Breast epithelium (tissue), 4 donors: ENCODE data around the gene SOCS4. TPM values are rescaled to one million over a fixed set of nuclear protein-coding genes. Genes with fewer than 3 reads are reported as not detected.

Experiments
- DNase-seq, 2 donors: peaks; one replicate each; pipeline ENCODE4 v3.0.0-alpha.2; 2019; ENCODE audit warnings: low spot score in 2 of 2
- H3K27ac ChIP-seq, 2 donors: fragments of 200-600 bp; sonication (generic) in 1 of 2; one replicate each; pipeline ENCODE4 v1.5.1; 2016 to 2019; ENCODE audit warnings: mild to moderate bottlenecking in 1 of 2
- H3K27me3 ChIP-seq, 2 donors: fragments of 200-600 bp; sonication (generic) in 1 of 2; one replicate each; pipeline versions ENCODE4 v1.5.1 to v1.6.0; 2017 to 2019; ENCODE audit warnings: control low read depth in 1 of 2, mild to moderate bottlenecking in 1 of 2
- H3K36me3 ChIP-seq: fragments of 200-600 bp; one replicate; pipeline ENCODE4 v1.5.1; 2019
- H3K4me1 ChIP-seq, 2 donors: fragments of 200-600 bp; sonication (generic); one replicate each; pipeline ENCODE4 v1.5.1; 2016 to 2019; ENCODE audit warnings: control low read depth in 1 of 2
- H3K4me3 ChIP-seq, 3 donors: fragments of 200-600 bp; sonication (generic); 1 replicate in 2 of 3; 2 replicates in 1 of 3; pipeline ENCODE4 v1.5.1; 2016 to 2019; ENCODE audit warnings: mild to moderate bottlenecking in 3 of 3, moderate library complexity in 2 of 3
- H3K9me3 ChIP-seq, 2 donors: fragments of 200-600 bp; sonication (generic) in 1 of 2; one replicate each; pipeline ENCODE4 v1.5.1; 2016 to 2019; ENCODE audit warnings: control low read depth in 1 of 2
- POLR2A ChIP-seq: fragments of 450-650 bp; IDR thresholded peaks from one replicate; pipeline ENCODE4 v1.6.1; 2016; ENCODE audit warnings: antibody characterized with exemption, mild to moderate bottlenecking, moderate library complexity
- POLR2AphosphoS5 ChIP-seq, 3 donors: sonication (generic); formaldehyde crosslinking; IDR thresholded peaks; one replicate each; pipeline ENCODE4 v1.6.1; 2017; ENCODE audit warnings: antibody characterized with exemption in 3 of 3
- intact Hi-C: fragments of 100-400 bp; cut with DNase I; formaldehyde crosslinking; loops from one replicate; pipeline ENCODE4 v1.15.1; 2023; ENCODE audit warnings: low total_unique reads
- total RNA-seq, 3 donors: library from RNA; depleted of rRNA; stranded (reverse); fragments of >200 nt; gene quantifications; one replicate each; pipeline ENCODE4 v1.1.0, GENCODE V29; 2016
- TF ChIP-seq, protein P1 (sequence below), 3 donors: fragments of 450-650 bp; IDR thresholded peaks; one replicate each; pipeline ENCODE4 v1.5.1; 2016 to 2017; ENCODE audit warnings: antibody characterized with exemption in 3 of 3, mild to moderate bottlenecking in 3 of 3, moderate library complexity in 3 of 3

Gene SOCS4
- total RNA-seq, 3 donors from 2014 or later: 16.0 to 23.3 (median 16.3) TPM

DNA sequence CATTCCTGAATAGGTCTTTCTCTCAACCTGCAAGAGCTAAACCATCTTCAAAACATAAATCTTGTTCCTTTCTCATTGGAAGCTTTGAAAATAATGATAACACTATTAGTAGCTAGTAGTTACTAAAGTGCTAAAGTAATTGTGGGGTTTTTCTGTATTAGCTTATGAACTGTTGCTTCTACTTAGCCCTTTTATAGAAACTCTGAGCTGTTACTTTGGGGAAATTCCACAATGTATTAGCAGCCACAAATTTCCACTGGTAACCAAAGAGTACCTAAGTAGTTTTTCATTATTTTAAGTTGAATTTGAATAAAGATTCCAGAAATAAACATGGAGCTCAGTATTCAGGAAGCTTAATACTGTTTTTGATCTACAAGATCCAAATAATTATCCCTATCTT is 18.1 kb downstream of the SOCS4 start:
- intact Hi-C loops: no loop called here
- DNase-seq: no peak
- H3K36me3 ChIP-seq: no peaks in the 10 kb centered on the region
- no peaks in the 10 kb centered on the region for H3K27me3 ChIP-seq
- no peak overlapping the region for H3K4me3 ChIP-seq
- no peak overlapping the region for H3K27ac ChIP-seq
- TF ChIP-seq POLR2A: no peak
- TF ChIP-seq, protein P1, sequence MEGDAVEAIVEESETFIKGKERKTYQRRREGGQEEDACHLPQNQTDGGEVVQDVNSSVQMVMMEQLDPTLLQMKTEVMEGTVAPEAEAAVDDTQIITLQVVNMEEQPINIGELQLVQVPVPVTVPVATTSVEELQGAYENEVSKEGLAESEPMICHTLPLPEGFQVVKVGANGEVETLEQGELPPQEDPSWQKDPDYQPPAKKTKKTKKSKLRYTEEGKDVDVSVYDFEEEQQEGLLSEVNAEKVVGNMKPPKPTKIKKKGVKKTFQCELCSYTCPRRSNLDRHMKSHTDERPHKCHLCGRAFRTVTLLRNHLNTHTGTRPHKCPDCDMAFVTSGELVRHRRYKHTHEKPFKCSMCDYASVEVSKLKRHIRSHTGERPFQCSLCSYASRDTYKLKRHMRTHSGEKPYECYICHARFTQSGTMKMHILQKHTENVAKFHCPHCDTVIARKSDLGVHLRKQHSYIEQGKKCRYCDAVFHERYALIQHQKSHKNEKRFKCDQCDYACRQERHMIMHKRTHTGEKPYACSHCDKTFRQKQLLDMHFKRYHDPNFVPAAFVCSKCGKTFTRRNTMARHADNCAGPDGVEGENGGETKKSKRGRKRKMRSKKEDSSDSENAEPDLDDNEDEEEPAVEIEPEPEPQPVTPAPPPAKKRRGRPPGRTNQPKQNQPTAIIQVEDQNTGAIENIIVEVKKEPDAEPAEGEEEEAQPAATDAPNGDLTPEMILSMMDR (IDR thresholded peaks at IDR 0.05): no peak
- no peak for TF ChIP-seq POLR2AphosphoS5 (IDR thresholded peaks at IDR 0.05)
- H3K9me3 ChIP-seq: no peaks in the 10 kb centered on the region
- no peaks in the 10 kb centered on the region for H3K4me1 ChIP-seq

DNA sequence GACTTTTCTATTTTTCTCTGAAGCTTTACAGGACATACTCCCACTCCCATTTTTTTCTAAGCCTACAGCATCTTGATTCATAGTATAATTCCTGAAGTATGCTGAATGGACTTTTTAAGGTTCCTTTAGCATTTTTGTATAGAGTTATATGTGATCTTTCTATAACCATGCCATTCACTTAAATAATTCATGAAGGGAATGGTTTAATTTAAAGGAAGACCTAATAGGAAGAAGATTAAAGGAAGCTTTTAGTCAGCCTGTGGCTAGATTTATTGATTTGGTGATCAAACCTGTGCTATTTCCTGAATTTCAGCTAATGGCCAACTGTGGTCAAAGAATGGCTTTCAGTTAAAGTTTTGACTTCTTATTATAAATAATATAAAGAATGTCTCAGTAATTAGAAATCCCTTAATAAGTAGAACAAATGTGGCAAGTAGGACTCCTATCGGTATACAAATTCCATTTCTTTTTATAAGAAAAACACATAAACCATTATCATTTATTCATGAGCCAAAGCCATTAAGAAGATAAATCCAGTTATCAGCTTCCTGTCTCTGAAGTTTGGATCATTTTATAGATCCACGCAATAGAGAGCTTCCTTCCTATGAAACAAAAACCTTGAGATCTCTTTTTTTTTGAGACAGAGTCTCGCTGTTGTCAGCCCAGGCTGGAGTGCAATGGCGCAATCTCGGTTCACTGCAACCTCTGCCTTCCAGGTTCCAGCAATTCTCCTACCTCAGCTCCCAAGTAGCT is 20.4 kb downstream of the SOCS4 start:
- no peak for TF ChIP-seq POLR2AphosphoS5 (IDR thresholded peaks at IDR 0.05)
- no peak overlapping the region for H3K4me3 ChIP-seq
- no peaks in the 10 kb centered on the region for H3K27me3 ChIP-seq
- no peak for DNase-seq
- H3K36me3 ChIP-seq: no peaks in the 10 kb centered on the region
- H3K9me3 ChIP-seq: no peaks in the 10 kb centered on the region
- H3K4me1 ChIP-seq: no peaks in the 10 kb centered on the region
- H3K27ac ChIP-seq: no peak overlapping the region
- intact Hi-C loops: no loop called here

DNA sequence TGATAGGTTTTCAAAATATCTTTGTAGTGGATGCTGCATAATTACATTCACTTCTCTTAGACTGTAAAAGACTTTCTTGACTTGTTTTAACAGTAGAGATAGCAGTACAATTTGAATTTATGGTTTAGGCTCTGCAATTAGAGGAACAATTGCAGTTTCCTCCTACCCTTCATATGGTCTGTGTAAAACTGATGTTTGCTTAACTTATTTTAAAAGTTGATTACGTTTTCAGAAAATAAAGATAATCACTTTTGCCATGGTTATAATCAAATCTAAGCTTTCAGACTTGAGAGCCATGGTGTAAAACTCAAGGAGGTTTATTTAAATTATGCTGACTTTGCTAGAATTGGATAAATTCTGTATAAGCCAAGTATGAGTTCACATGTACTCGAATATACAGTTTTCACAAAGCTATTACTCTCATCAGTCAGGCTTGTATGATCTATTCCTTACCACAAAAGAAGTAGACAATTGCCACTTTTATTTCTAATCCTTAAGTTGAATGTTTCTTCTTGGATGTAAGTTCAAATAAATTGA is 21.9 kb downstream of the SOCS4 start:
- Histone ChIP-seq H3K4me1 (peaks cover 0 to 9% of the 10 kb centered on the region in 2 donors), H3K27ac (no peak overlapping the region), H3K4me3 (no peak overlapping the region), H3K9me3 (no peaks in the 10 kb centered on the region), H3K27me3 (no peaks in the 10 kb centered on the region), H3K36me3 (no peaks in the 10 kb centered on the region)
- DNase-seq: no peak
- TF ChIP-seq POLR2AphosphoS5 (IDR thresholded peaks at IDR 0.05) (no peak), POLR2A (no peak)
- TF ChIP-seq, protein P1 (IDR thresholded peaks at IDR 0.05): no peak
- intact Hi-C loops: no loop called here

DNA sequence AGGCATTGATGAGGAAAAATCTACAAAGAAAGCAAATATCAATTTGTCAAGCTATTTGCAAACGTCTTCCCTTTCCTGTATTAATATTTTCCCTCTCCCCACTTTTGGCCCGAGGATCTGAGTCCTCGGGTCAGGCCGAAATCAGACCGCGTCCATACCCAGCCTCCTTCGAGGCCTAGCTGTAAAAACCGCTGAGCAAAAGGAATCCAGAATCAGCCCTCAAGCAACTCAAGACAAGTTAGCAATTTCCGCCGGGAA is 24.1 kb downstream of the SOCS4 start:
- Histone ChIP-seq H3K9me3 (no peaks in the 10 kb centered on the region), H3K36me3 (no peaks in the 10 kb centered on the region), H3K27ac (peak overlapping the region; percentile 99 to 100), H3K27me3 (no peaks in the 10 kb centered on the region), H3K4me1 (peaks cover 0 to 9% of the 10 kb centered on the region in 2 donors), H3K4me3 (peak overlapping the region; percentile 92 to 96 (median 96))
- DNase-seq: no peak
- no peak for TF ChIP-seq POLR2A
- TF ChIP-seq, protein P1 (IDR thresholded peaks at IDR 0.05): no peak
- TF ChIP-seq POLR2AphosphoS5 (IDR thresholded peaks at IDR 0.05): no peak
- intact Hi-C loops: no loop called here

DNA sequence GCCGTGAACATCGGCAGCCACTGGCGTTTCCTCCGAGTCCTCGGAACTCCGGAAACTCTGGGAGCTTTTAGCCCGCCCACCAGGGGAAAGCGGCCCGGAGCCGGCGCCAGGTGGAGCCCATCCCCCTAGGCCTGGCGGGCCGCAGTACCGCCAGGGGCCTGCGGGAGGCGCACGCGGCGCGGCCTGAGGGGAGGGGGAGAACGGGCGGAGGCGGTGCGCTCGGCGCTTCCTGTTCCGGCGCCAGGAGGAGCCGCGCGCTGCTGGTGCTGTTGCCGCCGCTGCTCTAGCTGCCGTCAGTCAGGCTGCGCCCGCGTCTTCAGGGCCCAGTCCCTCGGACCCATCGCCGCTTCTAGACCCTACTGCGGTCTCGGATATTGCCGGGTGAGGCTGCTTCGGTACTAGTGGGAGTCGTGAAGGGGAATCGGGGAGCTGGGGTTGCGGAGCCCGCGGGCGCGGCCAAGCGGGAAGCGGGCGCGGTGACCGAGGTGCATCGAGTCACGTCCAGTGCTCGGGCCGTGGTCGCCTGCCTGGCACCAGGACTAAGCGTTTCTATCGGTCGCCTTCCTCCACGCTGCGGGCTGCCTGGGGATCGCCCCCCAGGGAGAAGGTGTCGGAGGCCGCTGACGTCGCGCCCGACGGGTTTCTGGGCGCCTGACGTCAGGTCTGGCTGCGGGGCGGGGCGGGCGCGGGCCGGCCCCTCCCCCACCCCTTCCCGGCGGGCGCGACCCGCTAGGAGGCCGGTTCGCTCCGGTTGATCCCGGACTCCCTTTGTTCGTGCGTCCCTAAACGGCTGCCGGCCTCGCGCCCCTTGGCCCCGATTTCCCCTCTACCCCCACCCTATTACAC is 24.6 kb downstream of the SOCS4 start, which contains the start of gene MAPK1IP1L:
Gene MAPK1IP1L (plus strand): TSS at position 225 of the 846 bp plus-strand sequence. CDS start 10,037 bp downstream, outside the sequence.
- Histone ChIP-seq H3K27ac (peak within 1 kb of the TSS; percentile 99 to 100), H3K4me1 (peaks cover 0 to 9% of the 10 kb centered on the region in 2 donors), H3K36me3 (no peaks in the 10 kb centered on the region), H3K27me3 (no peaks in the 10 kb centered on the region), H3K9me3 (no peaks in the 10 kb centered on the region), H3K4me3 (peak within 1 kb of the TSS; percentile 92 to 96 (median 96))
- TF ChIP-seq POLR2AphosphoS5 (IDR thresholded peaks at IDR 0.05) (peak; percentile 98 to 99 (median 99)), POLR2A (peak; percentile 96)
- TF ChIP-seq, protein P1 (IDR thresholded peaks at IDR 0.05): peak; percentile 99 to 100 (median 99)
- intact Hi-C loops: no loop called here
- DNase-seq: peak; percentile 88 to 94
